Adrenal gland (tissue), 12 donors: ENCODE data around the gene EMILIN2. TPM values are rescaled to one million over a fixed set of nuclear protein-coding genes. Genes with fewer than 3 reads are reported as not detected.
A peak's percentile ranks its signal among the peaks of the same experiment; 100 is the strongest.

Experiments
- DNase-seq, 7 donors: peaks; one replicate each; pipeline ENCODE4 v3.0.0-alpha.2; 2019 to 2020
- H3K27ac ChIP-seq, 5 donors: fragments of 200-600 bp; sonication (generic) in 4 of 5; 1 replicate in 3 of 5; 2 replicates in 2 of 5; pipeline versions ENCODE4 v1.5.1 to v1.8.0; 2016 to 2020; ENCODE audit warnings: mild to moderate bottlenecking in 1 of 5
- H3K27me3 ChIP-seq: fragments of 200-600 bp; 2 replicates; pipeline ENCODE4 v1.8.0; 2021
- H3K36me3 ChIP-seq, 2 donors: fragments of 200-600 bp; replicated peaks in 1 of 2; 1 replicate in 1 of 2; 2 replicates in 1 of 2; pipeline versions ENCODE4 v1.5.1 to v1.8.0; 2018 to 2022
- H3K4me1 ChIP-seq, 2 donors: fragments of 200-600 bp; replicated peaks in 1 of 2; 1 replicate in 1 of 2; 2 replicates in 1 of 2; pipeline versions ENCODE4 v1.5.1 to v1.8.0; 2018 to 2021
- H3K4me3 ChIP-seq, 4 donors: fragments of 200-600 bp; sonication (generic) in 3 of 4; one replicate each; pipeline ENCODE4 v1.5.1; 2016 to 2018
- H3K9me3 ChIP-seq, 3 donors: fragments of 200-600 bp; sonication (generic) in 1 of 3; replicated peaks in 1 of 3; 1 replicate in 2 of 3; 2 replicates in 1 of 3; pipeline versions ENCODE4 v1.5.1 to v1.8.0; 2016 to 2021
- POLR2A ChIP-seq, 2 donors: fragments of 450-650 bp; IDR thresholded peaks; one replicate each; pipeline ENCODE4 v1.6.1; 2017; ENCODE audit warnings: antibody characterized with exemption in 2 of 2, mild to moderate bottlenecking in 2 of 2, moderate library complexity in 1 of 2
- WGBS, 4 donors: extraction: QIAGEN DNeasy Blood & Tissue Kit in 2 of 4; methylation state at CpG; one replicate each; pipeline versions ENCODE4 v1.1.5 to v1.1.7; 2013 to 2017; 5-methylcytosine and 5-hydroxymethylcytosine counted together
- intact Hi-C, 2 donors: fragments of 100-400 bp; cut with DNase I; formaldehyde crosslinking; loops; one replicate each; pipeline versions ENCODE4 v1.14.1 to v1.15.0; 2022 to 2023
- polyA plus RNA-seq, 3 donors: library from polyadenylated mRNA; stranded (reverse); fragments of 200-250 nt in 2 of 3; fragments of 350-450 nt in 1 of 3; fragmentation: Illumina TruSeq in 1 of 3; extraction: RNeasy Lipid Tissue Mini Kit (QIAGEN cat#74804) in 1 of 3; gene quantifications; one replicate each; pipeline ENCODE4 v1.2.3, GENCODE V29; 2013 to 2014
- total RNA-seq, 9 donors: library from RNA; depleted of rRNA in 4 of 9; stranded (reverse); fragments of >200 nt in 4 of 9; fragments of 120-200 nt in 1 of 9; fragmentation: NEBNext Ultra II Directional in 1 of 9; extraction: Animal tissue kit (Norgen Biotek cat#: 25700) in 1 of 9; gene quantifications; one replicate each; pipeline versions ENCODE4 v1.1.0 to v1.2.4, GENCODE V29; 2013 to 2023
- TF ChIP-seq, protein P1 (sequence below), 6 experiments: fragments of 450-650 bp in 4 of 6; fragments of 200-600 bp in 2 of 6; sonication (generic) in 1 of 6; IDR thresholded peaks; 1 replicate in 5 of 6; 2 replicates in 1 of 6; pipeline versions ENCODE4 v1.5.1 to v1.8.0; 2016 to 2021; ENCODE audit warnings: antibody characterized with exemption in 6 of 6, mild to moderate bottlenecking in 2 of 6, moderate library complexity in 1 of 6
- donor health status: healthy with polysubstance abuse.
- donor health status: Bipolar disorder and iron deficiency.
- donor health status: DM: yes; HTN: yes; CAD: no.
- donor health status: DM: no; HTN: no; CAD: no.
- donor health status: DM: no; HTN: no; CAD: no.
- donor health status: DM: yes; HTN: yes; CAD: no.

EMILIN2 gene
- total and polyA plus RNA-seq, 12 donors, result 3.3 to 20.8 (median 9.3) TPM

DNA sequence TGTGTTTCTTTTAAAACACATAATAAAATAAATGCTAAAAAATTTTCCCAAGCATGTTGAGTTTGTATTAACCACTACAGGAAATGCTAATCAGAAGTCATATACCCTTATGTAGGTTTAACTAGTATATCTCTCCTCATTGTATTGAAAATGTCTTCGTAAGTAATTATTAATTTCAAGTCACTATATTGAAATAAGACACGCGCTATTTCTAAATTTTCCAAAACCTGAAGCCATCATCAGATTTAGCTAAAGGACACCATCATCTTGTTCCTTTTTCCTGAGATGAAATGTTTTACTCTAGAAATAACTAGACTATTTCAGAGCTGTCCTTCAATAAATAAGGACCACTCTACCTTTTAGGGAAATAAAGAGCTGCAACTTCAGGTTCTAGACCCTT, 87.2 kb downstream of the EMILIN2 start:
- no peaks in the 10 kb centered on the region for H3K9me3 ChIP-seq
- no peak overlapping the region for H3K27ac ChIP-seq
- 64 to 95% (median 88%) methylated on average over 3 of the region's 3 CpGs for WGBS, 4 donors
- H3K4me1 ChIP-seq, result no peaks in the 10 kb centered on the region
- intact Hi-C loops, result loop anchor here (5.0 to 10.0 kb wide), 4 partner anchors 131 to 313 kb away; partner anchors contain the start of gene MYL12A (in 2 of the 2)
- H3K36me3 ChIP-seq, result peaks cover 0 to 19% of the 10 kb centered on the region in 2 donors
- no peak for DNase-seq
- TF ChIP-seq, protein P1, sequence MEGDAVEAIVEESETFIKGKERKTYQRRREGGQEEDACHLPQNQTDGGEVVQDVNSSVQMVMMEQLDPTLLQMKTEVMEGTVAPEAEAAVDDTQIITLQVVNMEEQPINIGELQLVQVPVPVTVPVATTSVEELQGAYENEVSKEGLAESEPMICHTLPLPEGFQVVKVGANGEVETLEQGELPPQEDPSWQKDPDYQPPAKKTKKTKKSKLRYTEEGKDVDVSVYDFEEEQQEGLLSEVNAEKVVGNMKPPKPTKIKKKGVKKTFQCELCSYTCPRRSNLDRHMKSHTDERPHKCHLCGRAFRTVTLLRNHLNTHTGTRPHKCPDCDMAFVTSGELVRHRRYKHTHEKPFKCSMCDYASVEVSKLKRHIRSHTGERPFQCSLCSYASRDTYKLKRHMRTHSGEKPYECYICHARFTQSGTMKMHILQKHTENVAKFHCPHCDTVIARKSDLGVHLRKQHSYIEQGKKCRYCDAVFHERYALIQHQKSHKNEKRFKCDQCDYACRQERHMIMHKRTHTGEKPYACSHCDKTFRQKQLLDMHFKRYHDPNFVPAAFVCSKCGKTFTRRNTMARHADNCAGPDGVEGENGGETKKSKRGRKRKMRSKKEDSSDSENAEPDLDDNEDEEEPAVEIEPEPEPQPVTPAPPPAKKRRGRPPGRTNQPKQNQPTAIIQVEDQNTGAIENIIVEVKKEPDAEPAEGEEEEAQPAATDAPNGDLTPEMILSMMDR (IDR thresholded peaks at IDR 0.05), result no peak
- no peak for TF ChIP-seq POLR2A (IDR thresholded peaks at IDR 0.05)
- no peaks in the 10 kb centered on the region for H3K27me3 ChIP-seq
- H3K4me3 ChIP-seq, result no peak overlapping the region

DNA sequence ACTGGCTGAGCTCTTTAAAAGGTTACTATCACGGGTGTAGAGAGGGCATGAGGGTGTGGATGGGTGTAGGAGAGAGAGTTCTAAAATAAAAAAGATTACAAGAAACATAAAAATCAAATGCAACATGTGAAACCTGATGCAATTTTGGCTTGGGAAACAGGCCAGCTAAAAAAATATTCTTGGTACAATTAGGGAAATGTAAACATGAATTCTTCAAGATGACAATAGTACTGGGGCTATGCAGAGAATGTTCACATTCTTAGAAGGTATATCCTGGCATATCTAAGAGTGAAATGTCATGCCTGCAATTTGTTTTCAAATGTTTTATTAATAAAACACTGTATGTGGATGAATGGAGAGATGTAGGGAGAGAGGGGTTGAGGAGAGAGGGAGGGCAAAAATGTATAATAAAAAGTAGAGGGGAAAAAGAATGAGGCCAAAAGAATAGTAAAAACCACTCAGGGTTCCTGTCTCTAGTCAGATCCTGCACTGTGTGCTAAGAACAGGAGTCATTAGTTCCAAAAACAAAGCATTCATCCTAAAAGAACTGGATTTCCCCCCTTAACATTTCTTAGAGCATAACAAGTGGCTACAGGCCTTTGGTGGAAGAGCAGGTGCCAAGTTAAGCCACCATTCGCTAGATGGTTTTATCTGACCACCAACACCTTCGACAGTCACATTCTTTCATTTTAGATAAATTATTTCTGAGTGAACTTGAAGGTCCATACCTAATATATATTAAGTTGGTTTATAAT, 88.8 kb downstream of the EMILIN2 start:
- no peak overlapping the region for H3K27ac ChIP-seq
- H3K4me1 ChIP-seq, result no peaks in the 10 kb centered on the region
- DNase-seq, result no peak
- H3K9me3 ChIP-seq, result no peaks in the 10 kb centered on the region
- peaks cover 0 to 15% of the 10 kb centered on the region in 2 donors for H3K36me3 ChIP-seq
- WGBS, 4 donors, result 80 to 88% (median 82%) methylated on average over 3 of the region's 3 CpGs
- no peaks in the 10 kb centered on the region for H3K27me3 ChIP-seq
- intact Hi-C loops, result loop anchor here (10.0 kb wide), 2 partner anchors 129 to 309 kb away; partner anchors contain the start of gene MYL12A (in 1 of the 2)
- TF ChIP-seq, protein P1 (IDR thresholded peaks at IDR 0.05), result no peak
- no peak for TF ChIP-seq POLR2A (IDR thresholded peaks at IDR 0.05)
- H3K4me3 ChIP-seq, result no peak overlapping the region

DNA sequence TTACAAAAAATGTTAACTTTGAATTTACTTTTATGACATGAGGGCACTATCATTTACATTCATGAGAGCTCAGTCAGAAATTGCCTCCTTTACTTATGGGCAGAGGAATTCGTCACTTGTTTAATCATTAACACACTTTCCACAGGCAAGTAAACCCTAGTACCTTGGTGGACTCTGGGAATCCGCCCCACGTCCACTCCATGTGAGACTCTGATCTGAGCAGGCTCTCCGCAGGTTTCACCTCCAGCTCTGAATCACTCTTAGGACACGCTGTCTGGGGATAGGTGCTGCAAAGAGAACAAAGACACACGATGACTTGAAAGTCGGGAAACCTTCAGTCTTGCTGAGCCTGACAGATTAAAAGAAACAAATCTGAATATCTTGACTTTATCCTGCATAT, 92.5 kb downstream of the EMILIN2 start:
- Histone ChIP-seq H3K27me3 (no peaks in the 10 kb centered on the region), H3K4me3 (no peak overlapping the region), H3K9me3 (no peaks in the 10 kb centered on the region), H3K4me1 (no peaks in the 10 kb centered on the region), H3K36me3 (peaks cover 0 to 12% of the 10 kb centered on the region in 2 donors), H3K27ac (no peak overlapping the region)
- intact Hi-C loops, result loop anchor here (10.0 kb wide), 2 partner anchors 125 to 305 kb away; partner anchors contain the start of gene MYL12A (in 1 of the 2)
- 89 to 95% (median 94%) methylated on average over 7 of the region's 7 CpGs for WGBS, 4 donors
- TF ChIP-seq POLR2A (IDR thresholded peaks at IDR 0.05), result no peak
- TF ChIP-seq, protein P1 (IDR thresholded peaks at IDR 0.05), result no peak
- no peak for DNase-seq

DNA sequence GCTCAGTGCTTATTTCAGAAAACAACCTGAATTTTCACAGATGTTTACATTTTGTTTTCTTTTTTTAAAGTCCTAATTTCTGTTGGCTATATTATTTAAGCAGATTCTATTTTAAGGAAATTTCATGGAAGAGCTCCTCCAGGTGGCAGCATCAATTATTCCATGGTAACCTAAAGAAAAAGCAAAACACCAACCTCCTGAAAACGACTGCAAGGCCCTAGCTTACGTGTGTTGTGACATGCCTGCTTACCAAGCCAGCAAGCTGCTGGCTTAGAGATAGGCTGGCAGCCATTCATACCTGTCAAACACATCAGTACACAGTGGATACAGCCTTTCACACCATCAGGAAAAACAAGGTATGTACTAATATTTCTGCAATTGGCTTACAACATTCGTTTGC, 101.2 kb downstream of the EMILIN2 start:
- peaks cover 0 to 28% of the 10 kb centered on the region in 2 donors for H3K36me3 ChIP-seq
- intact Hi-C loops, result no loop called here
- H3K4me1 ChIP-seq, result no peaks in the 10 kb centered on the region
- WGBS, 4 donors, result 23 to 34% (median 32%) methylated on average over 3 of the region's 3 CpGs
- no peaks in the 10 kb centered on the region for H3K9me3 ChIP-seq
- H3K27me3 ChIP-seq, result no peaks in the 10 kb centered on the region
- H3K27ac ChIP-seq, result no peak overlapping the region
- no peak overlapping the region for H3K4me3 ChIP-seq
- peak in 3 of 7 donors; percentile 38 to 67 (median 58) for DNase-seq
- TF ChIP-seq POLR2A (IDR thresholded peaks at IDR 0.05), result no peak
- TF ChIP-seq, protein P1 (IDR thresholded peaks at IDR 0.05), result peak in 4 of 6 experiments; percentile 22 to 40 (median 32)
